ENCODE measurements around the gene SPACA6.

SPACA6 gene

DNA sequence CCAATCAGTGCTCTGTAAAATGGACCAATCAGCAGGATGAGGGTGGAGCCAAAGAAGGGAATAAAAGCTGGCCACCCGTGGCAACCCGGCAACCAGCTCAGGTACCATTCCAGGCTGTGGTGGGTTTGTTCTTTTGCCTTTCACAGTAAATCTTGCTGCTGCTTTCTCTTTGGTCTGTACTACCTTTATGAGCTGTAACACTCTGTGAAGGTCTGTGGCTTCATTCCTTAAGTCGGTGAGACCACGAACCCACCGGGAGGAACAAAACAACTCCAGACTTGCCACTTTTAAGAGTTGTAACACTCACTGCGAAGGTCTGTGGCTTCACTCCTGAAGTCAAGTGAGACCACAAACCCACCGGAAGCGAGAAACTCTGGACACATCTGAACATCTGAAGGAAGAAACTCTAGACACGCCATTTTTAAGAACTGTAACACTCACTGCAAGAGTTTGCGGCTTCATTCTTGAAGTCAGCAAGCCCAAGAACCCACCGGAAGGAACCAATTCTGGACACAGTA, 16.5 kb upstream of the SPACA6 start:
- no peak for DNase-seq (ENCODE audit: low spot score)
- Histone ChIP-seq H3K4me3 (no peak overlapping the region), H3K27ac (no peak overlapping the region)
- TF ChIP-seq, protein P1, sequence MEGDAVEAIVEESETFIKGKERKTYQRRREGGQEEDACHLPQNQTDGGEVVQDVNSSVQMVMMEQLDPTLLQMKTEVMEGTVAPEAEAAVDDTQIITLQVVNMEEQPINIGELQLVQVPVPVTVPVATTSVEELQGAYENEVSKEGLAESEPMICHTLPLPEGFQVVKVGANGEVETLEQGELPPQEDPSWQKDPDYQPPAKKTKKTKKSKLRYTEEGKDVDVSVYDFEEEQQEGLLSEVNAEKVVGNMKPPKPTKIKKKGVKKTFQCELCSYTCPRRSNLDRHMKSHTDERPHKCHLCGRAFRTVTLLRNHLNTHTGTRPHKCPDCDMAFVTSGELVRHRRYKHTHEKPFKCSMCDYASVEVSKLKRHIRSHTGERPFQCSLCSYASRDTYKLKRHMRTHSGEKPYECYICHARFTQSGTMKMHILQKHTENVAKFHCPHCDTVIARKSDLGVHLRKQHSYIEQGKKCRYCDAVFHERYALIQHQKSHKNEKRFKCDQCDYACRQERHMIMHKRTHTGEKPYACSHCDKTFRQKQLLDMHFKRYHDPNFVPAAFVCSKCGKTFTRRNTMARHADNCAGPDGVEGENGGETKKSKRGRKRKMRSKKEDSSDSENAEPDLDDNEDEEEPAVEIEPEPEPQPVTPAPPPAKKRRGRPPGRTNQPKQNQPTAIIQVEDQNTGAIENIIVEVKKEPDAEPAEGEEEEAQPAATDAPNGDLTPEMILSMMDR (IDR thresholded peaks at IDR 0.05) = no peak

DNA sequence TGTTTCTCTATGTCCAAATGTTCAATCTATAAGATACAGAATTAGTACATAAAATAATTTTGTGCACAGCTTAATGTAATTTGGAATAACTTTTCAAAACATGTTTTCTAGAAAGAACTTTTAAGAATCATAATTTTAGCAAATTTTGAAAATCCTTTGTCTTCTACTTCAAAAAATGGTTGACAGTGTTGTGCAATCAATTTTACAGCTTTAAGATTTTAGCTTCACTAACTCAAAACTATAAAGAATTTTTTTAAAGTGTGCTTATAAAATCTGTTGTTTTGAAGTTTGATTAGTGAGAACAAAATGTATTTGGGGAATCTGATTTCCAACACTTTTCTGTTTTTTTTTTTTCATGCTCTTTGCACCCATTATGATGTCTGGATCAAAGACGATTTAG, 12.7 kb upstream of the SPACA6 start:
- DNase-seq (ENCODE audit: low spot score) = no peak
- TF ChIP-seq, protein P1 (IDR thresholded peaks at IDR 0.05) = no peak
- no peak overlapping the region for H3K27ac ChIP-seq
- no peak overlapping the region for H3K4me3 ChIP-seq

DNA sequence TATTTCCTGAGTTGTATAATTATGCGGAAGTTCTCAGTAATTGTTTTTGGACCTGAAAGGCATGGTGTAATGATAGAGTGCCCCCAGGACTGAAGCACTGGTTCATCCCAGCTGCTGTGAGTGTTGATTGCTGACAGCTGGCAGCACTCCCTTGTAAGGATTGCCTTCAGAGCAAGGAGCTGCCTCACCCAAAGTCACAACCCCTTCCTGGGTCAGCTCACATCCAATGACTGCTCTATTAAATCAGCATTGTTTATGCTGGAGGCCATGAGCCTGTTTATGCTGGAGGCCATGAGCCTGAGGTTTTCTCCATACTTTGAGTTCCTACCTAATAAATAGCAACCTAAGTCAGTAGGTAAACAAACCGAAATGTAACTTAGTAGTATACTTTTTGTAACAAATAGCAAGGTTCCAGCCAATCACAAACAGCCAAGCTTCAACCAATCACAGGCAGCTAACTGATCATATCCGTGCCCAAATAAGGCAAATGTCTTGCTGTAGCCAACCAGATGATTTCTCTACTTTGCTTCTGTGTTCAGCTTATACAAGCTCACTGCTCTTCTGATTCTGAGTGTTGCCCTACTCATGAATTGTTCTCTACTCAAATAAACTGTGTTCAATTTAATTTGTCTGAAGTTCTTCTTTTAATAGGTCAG, 11.7 kb upstream of the SPACA6 start:
- no peak for DNase-seq (ENCODE audit: low spot score)
- Histone ChIP-seq H3K4me3 (no peak overlapping the region), H3K27ac (no peak overlapping the region)
- TF ChIP-seq, protein P1 (IDR thresholded peaks at IDR 0.05) = no peak

DNA sequence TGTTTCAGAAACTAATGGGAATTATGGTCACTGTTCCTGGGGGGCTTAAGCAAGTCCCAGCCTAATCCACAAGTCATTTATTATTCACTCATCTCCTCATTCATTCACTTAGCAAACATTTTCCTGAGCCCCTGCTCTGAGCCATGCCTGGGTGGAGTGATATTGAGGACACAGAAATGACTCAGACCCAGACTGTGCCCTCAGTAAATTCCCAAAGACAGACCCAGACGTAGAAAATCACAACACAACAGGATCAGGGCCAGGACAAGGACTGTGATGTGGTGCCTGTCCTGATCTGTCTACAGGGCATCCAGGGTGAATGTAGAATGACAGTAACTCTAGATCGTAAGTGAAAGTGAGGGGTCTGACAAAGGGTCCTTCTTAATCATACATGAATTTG, 7.0 kb upstream of the SPACA6 start:
- no peak for DNase-seq (ENCODE audit: low spot score)
- no peak overlapping the region for H3K27ac ChIP-seq
- TF ChIP-seq, protein P1 (IDR thresholded peaks at IDR 0.05) = no peak
- H3K4me3 ChIP-seq = no peak overlapping the region

DNA sequence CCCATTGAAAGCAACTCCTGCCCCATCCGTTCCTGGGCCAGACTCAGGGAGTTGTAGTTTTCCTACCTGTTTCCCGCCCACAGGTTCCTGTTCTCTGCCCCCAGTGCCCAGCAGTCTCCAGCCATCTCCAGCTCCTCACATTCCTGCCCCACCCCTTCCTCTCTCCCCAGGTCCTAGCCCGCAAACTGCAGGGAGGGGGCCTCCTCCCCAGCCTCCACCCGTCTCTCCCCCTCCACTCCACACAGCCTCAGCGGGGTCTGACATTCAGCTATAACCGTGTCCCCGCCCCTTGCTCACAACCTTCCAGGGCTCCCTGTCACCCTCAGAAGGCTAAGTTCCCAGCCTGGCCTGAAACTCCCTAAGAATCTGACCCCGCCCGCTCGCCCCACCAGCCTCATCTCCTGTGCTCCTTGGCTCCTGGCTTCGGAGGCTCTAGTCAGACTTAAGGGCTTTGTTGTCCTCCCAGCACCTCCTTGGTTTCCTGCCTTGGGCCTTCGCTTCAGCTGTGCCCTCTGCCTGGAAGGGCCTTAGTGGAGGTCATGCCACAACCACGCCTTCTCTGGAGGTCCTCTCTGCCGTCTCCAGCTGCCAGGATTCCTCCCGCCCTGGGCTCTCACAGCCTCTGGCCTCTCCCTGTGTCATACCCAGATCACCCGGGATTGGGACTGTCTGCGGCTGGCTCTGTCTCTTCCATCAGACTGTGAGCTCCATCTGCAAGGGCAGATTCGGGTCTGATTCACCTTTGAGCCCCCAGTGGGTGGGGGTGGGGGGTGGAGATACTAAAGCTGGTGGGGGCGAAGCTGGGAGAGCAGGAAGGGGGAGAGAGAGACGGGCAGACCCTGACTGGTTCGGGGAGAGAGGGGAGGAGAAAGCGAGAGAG, 5.1 kb upstream of the SPACA6 start:
- Histone ChIP-seq H3K4me3 (peak overlapping the region; percentile 95), H3K27ac (peak overlapping the region; percentile 99)
- TF ChIP-seq, protein P1 (IDR thresholded peaks at IDR 0.05) = no peak
- peak; percentile 89 for DNase-seq (ENCODE audit: low spot score)

DNA sequence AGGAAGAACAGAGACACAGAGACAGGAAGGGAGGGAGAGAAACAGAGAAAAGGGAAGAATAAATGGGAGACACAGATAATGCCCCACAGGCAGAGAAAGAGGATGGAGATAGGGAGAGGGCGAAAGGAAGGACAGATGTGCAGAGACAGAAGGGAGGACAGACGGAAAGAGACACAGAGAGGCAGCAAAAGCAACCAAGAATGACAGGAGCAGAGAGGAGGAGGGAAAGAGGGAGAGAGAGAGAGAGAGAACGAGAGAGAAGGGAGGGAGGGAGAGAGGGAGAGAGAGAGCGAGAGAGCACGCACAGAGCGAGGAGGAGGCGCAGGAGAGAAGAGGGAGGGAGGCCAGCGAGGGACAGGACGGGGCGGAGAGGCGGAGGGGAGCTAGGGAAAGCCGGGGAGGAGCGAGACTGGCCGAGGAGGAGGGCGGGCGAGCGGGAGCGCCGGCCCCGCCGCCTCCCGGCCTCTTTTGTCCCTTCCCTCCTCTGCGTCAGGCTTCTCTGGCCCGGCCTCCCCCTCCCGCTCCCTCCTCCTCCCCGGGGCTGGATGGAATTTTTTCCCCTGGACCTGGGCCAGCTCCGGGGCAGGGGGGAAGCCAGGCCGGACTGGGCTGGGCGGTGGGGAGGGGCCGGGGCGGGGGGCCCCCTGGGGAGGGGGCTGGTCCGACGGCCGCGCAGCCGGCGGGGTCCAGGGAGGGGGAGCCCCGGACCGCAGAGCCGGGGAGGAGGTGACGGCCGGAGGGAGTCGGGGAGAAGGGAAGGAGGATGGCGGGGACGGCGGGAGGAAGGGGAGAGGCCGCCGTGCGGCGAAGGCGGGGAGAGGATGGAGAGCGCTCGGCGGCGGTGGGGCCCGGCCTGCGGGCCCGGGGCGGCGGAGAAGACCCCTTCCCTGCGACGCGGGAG, 4.2 kb upstream of the SPACA6 start:
- peak overlapping the region; percentile 99 for H3K27ac ChIP-seq
- peak overlapping the region; percentile 95 for H3K4me3 ChIP-seq
- TF ChIP-seq, protein P1 (IDR thresholded peaks at IDR 0.05) = no peak
- peak; percentile 97 for DNase-seq (ENCODE audit: low spot score)
